ENCODE results near the gene CHID1. TPM values are rescaled to one million over a fixed set of nuclear protein-coding genes. Genes with fewer than 3 reads are reported as not detected.
A peak's percentile ranks its signal among the peaks of the same experiment; 100 is the strongest.

The CHID1 gene
- total and polyA plus RNA-seq, 5 donors, result 48.9 to 70.5 (median 63.7) TPM

DNA sequence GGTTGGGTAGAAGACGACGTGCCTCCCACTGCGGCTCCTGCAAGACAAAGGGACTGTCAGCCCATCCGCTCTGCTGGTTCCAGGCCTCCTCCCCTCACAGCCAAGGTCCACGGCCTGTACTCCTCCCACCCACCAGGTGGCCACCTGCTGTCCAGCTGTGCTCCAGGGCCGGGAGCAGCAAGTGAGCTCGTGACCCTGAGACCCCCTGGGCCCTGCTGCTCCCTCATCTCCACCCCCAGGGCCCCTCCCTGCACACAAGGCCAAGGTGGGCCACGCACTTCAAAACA is 40.5 kb downstream of the CHID1 start:
- Histone ChIP-seq H3K9me3 (ENCODE audit: control insufficient read depth, low read length) (no peaks in the 10 kb centered on the region), H3K27me3 (ENCODE audit: control insufficient read depth, insufficient read depth) (no peaks in the 10 kb centered on the region), H3K4me1 (ENCODE audit: control insufficient read depth, insufficient read depth, low read length) (no peaks in the 10 kb centered on the region), H3K27ac (ENCODE audit: low read length) (no peak overlapping the region), H3K4me3 (ENCODE audit: low read length) (no peak overlapping the region)
- WGBS, result 68% methylated on average over 8 of the region's 8 CpGs
- ATAC-seq (no peak), DNase-seq (no peak)
- intact Hi-C loops (cut with DNase I), result no loop called here

DNA sequence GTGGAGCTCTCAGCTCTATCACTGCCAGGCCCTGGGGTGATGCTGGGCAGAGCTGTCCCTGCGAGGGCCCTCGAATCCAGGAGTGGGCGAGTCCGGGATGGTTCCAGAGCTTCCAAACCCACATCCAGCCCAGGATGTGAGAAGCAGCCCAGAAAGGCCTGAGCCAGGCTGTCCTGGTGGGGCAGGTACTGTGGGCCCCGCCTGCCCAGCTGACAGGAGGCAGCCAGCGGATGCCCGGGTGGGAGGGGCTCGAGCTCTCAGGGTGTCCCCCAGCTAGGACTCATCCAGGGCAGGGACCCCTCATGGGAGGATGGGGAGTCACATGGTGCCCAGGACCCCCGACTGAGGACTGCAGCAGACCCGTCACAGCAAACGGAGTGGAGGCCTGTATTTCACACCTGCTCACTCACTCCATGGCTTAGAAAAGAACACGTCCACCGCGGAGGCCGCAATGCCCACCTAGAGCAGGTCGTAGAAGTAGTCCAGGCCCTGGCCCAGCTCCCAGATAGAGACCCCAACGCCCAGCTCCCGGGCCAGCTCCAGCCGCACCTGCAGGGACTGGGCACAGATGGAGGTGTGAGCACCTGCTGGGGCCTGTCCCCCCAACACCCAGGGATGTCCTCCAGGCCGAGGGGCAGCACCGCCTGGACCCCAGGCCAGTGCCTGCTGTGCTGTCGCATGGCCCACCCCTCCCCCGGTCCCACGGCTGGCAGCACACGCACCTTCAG is 41.0 kb downstream of the CHID1 start:
- DNase-seq (no peak), ATAC-seq (peak in 1 of 2 donors; percentile 7)
- 87% methylated on average over 25 of the region's 25 CpGs for WGBS
- no peak overlapping the region for H3K4me3 ChIP-seq (ENCODE audit: low read length)
- no peaks in the 10 kb centered on the region for H3K9me3 ChIP-seq (ENCODE audit: control insufficient read depth, low read length)
- H3K27me3 ChIP-seq (ENCODE audit: control insufficient read depth, insufficient read depth), result no peaks in the 10 kb centered on the region
- intact Hi-C loops (cut with DNase I), result no loop called here
- no peaks in the 10 kb centered on the region for H3K4me1 ChIP-seq (ENCODE audit: control insufficient read depth, insufficient read depth, low read length)
- H3K27ac ChIP-seq (ENCODE audit: low read length), result no peak overlapping the region

DNA sequence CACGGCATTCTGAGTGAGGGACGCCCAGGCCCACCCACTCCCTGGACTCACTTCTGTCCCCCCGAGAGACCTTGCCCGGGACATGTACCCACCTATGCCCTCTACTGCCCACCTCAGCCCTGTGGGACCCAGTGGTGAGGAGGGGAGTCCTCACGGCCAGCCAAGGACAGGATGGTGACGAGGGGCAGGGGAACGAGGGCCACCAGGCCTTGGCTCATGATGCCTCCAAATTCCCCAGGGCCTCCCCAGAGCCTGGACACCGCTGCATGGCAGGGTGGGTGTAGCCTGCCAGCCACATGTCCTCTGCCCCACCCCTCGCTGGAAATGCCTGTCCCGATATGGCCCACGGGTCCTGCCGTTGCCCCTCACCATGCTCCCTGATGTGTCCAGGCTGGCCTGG is 41.8 kb downstream of the CHID1 start:
- intact Hi-C loops (cut with DNase I), result no loop called here
- ATAC-seq, result no peak
- no peak overlapping the region for H3K4me3 ChIP-seq (ENCODE audit: low read length)
- no peaks in the 10 kb centered on the region for H3K9me3 ChIP-seq (ENCODE audit: control insufficient read depth, low read length)
- H3K27ac ChIP-seq (ENCODE audit: low read length), result no peak overlapping the region
- no peaks in the 10 kb centered on the region for H3K27me3 ChIP-seq (ENCODE audit: control insufficient read depth, insufficient read depth)
- H3K4me1 ChIP-seq (ENCODE audit: control insufficient read depth, insufficient read depth, low read length), result no peaks in the 10 kb centered on the region
- DNase-seq, result no peak
- 77% methylated on average over 12 of the region's 12 CpGs for WGBS

DNA sequence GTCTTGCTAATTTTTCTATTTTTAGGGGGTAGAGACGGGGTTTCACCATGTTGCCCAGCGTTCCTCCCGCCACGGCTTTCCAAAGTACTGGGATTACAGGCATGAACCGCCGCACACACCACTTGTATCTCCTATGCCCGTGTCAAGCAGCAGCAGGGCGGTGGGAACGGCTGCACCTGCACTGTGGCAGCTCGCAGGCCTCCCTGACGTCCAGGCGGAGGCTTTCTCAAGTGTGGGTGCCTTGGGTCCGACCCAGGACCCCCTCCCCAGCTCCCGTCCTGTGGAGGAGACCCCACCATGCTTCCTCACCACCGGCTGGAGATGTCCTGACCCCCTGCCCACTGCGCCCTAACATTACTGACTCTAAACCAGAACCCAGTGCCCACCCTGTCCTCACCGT is 42.2 kb downstream of the CHID1 start:
- Histone ChIP-seq H3K27me3 (ENCODE audit: control insufficient read depth, insufficient read depth) (no peaks in the 10 kb centered on the region), H3K27ac (ENCODE audit: low read length) (no peak overlapping the region), H3K9me3 (ENCODE audit: control insufficient read depth, low read length) (no peaks in the 10 kb centered on the region), H3K4me1 (ENCODE audit: control insufficient read depth, insufficient read depth, low read length) (no peaks in the 10 kb centered on the region), H3K4me3 (ENCODE audit: low read length) (no peak overlapping the region)
- no peak for DNase-seq
- intact Hi-C loops (cut with DNase I), result no loop called here
- ATAC-seq, result no peak
- WGBS, result 87% methylated on average over 17 of the region's 17 CpGs

DNA sequence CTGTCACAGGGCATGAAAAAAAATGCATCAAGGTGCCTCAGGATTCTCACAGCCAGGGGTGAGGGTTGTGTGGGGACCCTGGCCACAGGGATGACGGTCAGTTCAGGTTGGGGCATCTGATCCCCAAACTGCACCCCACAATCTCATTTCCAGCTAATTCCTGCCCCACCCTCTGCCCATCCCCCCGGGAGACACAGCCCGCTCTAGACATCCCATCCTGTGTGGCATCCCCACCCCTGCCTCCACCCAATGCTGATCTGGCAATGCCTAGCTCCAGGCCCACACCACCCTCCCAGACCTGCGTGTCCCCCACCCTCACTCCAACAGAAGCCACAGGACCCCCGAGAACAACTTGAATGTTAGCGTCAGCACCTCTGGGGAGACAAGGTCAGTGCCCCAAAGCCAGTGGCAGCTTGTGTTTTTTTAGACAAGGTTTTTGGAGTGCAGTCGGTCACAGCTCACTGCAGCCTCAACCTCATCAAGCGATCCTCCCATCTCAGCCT is 42.7 kb downstream of the CHID1 start:
- 84% methylated on average over 8 of the region's 8 CpGs for WGBS
- no peak for ATAC-seq
- Histone ChIP-seq H3K27me3 (ENCODE audit: control insufficient read depth, insufficient read depth) (no peaks in the 10 kb centered on the region), H3K4me1 (ENCODE audit: control insufficient read depth, insufficient read depth, low read length) (no peaks in the 10 kb centered on the region), H3K4me3 (ENCODE audit: low read length) (no peak overlapping the region), H3K27ac (ENCODE audit: low read length) (no peak overlapping the region), H3K9me3 (ENCODE audit: control insufficient read depth, low read length) (no peaks in the 10 kb centered on the region)
- no peak for DNase-seq
- intact Hi-C loops (cut with DNase I), result no loop called here

DNA sequence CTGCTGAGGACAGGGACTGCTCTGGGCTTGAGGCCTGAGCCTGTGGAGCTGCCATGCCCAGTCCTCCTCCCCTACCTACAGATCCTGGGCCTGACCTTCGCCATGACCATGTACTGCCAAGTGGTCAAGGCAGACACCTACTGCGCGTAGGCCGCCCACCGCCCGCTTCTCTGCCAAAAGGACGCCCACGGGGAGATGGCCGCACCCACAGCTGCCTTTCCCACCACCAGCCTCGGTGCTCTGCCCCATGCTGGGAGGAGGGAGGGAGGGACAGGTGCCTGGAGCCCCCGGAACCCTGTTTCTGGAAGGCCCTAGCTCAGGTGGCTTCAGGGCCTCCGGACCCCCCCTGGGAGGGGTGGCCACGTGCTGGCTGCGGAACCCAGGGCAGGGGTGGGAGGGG is 44.1 kb downstream of the CHID1 start:
- no peak overlapping the region for H3K27ac ChIP-seq (ENCODE audit: low read length)
- H3K4me3 ChIP-seq (ENCODE audit: low read length), result no peak overlapping the region
- WGBS, result 86% methylated on average over 14 of the region's 14 CpGs
- no peak for DNase-seq
- H3K4me1 ChIP-seq (ENCODE audit: control insufficient read depth, insufficient read depth, low read length), result peaks cover 2% of the 10 kb centered on the region
- intact Hi-C loops (cut with DNase I), result no loop called here
- no peaks in the 10 kb centered on the region for H3K27me3 ChIP-seq (ENCODE audit: control insufficient read depth, insufficient read depth)
- no peak for ATAC-seq
- H3K9me3 ChIP-seq (ENCODE audit: control insufficient read depth, low read length), result no peaks in the 10 kb centered on the region

DNA sequence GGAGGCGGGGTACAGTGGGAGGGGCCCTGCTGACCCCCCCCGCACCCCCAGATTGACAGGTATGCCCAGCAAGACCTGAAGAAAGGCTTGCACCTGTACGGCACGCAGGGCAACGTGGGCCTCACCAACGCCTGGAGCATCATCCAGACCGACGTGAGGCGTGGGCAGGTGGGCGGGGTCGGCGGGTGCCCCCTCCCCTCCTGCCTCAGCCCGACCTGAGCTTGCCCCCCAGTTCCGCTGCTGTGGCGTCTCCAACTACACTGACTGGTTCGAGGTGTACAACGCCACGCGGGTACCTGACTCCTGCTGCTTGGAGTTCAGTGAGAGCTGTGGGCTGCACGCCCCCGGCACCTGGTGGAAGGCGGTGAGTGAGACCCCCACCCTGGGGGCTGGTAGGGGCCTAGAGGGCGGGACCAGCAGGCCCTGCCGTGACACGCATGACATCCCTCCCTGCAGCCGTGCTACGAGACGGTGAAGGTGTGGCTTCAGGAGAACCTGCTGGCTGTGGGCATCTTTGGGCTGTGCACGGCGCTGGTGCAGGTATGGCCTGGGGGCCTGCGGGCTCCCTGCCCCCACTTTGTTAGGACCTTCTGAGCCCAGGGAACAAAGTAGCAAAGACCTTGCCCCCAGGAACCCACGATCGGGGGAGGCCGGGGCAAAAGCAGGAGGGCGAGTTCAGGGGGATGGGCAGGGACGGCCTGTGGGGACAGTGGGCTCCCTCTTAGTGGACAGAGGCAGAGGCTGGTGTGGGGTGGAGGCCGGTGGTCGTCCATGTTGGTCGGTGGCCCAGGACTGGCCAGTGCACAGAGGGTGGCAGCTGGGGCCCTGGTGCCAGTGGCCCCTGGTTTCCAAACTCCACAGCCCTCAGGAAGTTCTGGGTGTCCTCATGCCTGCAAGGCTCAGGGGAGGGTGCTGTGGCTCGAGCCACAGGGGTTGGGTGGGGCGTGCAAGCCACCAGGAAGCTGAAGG is 44.9 kb downstream of the CHID1 start:
- ATAC-seq (no peak), DNase-seq (no peak)
- H3K4me1 ChIP-seq (ENCODE audit: control insufficient read depth, insufficient read depth, low read length), result peaks cover 2% of the 10 kb centered on the region
- no peak overlapping the region for H3K27ac ChIP-seq (ENCODE audit: low read length)
- no peaks in the 10 kb centered on the region for H3K27me3 ChIP-seq (ENCODE audit: control insufficient read depth, insufficient read depth)
- WGBS, result 86% methylated on average over 41 of the region's 41 CpGs
- intact Hi-C loops (cut with DNase I), result no loop called here
- H3K4me3 ChIP-seq (ENCODE audit: low read length), result no peak overlapping the region
- H3K9me3 ChIP-seq (ENCODE audit: control insufficient read depth, low read length), result no peaks in the 10 kb centered on the region

DNA sequence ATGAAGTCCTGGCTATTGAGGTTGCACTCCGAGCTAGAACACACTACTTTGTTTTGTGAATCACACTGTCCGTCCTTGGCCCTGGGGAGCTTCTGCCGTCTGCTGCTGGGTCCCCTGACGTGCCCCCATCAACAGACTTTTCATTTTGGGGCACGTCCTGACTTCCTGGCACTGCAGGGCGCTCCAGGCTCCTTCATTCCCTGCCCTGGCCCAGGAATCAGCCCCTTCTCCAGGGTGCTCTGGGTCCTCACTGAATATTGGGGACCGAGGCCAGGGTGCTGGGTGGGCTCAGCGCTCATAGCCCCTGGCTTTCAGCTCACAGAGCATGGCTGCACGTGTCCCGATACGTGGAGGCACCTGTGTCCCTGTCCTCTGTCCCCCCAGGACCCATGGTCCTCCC is 45.7 kb downstream of the CHID1 start:
- DNase-seq (no peak), ATAC-seq (no peak)
- Histone ChIP-seq H3K27me3 (ENCODE audit: control insufficient read depth, insufficient read depth) (no peaks in the 10 kb centered on the region), H3K9me3 (ENCODE audit: control insufficient read depth, low read length) (no peaks in the 10 kb centered on the region), H3K27ac (ENCODE audit: low read length) (no peak overlapping the region), H3K4me1 (ENCODE audit: control insufficient read depth, insufficient read depth, low read length) (peaks cover 2% of the 10 kb centered on the region), H3K4me3 (ENCODE audit: low read length) (no peak overlapping the region)
- intact Hi-C loops (cut with DNase I), result no loop called here
- WGBS, result 82% methylated on average over 11 of the region's 11 CpGs

DNA sequence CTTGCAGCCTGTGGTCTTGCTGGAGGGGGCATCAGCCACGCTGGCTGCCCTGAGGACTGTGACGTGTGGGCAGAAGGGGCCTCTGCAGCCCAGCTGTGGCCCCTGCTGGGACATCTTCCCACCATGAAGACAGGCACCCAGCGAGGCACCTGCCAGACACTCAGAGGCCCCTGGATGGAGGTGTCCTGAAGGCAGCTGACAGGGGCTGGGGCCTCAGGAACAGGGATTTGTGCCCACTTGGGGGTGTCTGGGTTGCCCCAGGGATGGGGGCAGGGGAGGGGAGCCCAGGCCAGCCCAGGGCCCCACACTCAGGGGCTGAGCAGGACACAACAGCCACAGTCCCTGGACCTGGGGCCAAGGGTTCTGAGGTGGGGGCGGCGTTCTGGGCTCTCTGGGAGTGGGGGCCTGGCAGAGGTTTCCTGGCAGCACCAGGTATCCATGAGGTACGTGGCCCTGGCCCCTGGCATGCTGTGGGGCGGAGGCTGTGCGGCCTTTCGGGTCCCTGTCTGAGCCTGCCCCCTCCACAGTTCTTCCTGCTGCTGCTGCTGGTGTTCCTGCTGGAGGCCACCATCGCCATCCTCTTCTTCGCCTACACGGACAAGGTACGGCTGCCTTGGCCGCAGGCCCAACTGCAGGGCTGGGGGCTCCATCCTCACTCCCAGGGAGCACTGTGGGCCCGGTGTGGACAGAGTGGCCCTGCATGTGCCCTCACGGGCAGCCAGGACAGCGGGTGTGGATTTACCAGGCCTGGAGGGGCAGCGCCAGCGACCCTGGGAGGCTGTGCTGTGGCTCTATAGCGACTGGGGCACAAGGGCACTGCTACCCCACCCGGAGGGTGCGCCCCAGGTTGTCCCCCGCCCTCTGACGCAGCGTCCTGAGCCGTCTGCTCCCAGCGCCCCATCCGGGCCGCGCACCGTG is 46.4 kb downstream of the CHID1 start:
- 93% methylated on average over 31 of the region's 31 CpGs for WGBS
- DNase-seq (peak in 1 of 3 donors; percentile 18), ATAC-seq (no peak)
- H3K4me1 ChIP-seq (ENCODE audit: control insufficient read depth, insufficient read depth, low read length), result peaks cover 2% of the 10 kb centered on the region
- no peaks in the 10 kb centered on the region for H3K27me3 ChIP-seq (ENCODE audit: control insufficient read depth, insufficient read depth)
- no peak overlapping the region for H3K4me3 ChIP-seq (ENCODE audit: low read length)
- H3K27ac ChIP-seq (ENCODE audit: low read length), result no peak overlapping the region
- no peaks in the 10 kb centered on the region for H3K9me3 ChIP-seq (ENCODE audit: control insufficient read depth, low read length)
- intact Hi-C loops (cut with DNase I), result no loop called here

DNA sequence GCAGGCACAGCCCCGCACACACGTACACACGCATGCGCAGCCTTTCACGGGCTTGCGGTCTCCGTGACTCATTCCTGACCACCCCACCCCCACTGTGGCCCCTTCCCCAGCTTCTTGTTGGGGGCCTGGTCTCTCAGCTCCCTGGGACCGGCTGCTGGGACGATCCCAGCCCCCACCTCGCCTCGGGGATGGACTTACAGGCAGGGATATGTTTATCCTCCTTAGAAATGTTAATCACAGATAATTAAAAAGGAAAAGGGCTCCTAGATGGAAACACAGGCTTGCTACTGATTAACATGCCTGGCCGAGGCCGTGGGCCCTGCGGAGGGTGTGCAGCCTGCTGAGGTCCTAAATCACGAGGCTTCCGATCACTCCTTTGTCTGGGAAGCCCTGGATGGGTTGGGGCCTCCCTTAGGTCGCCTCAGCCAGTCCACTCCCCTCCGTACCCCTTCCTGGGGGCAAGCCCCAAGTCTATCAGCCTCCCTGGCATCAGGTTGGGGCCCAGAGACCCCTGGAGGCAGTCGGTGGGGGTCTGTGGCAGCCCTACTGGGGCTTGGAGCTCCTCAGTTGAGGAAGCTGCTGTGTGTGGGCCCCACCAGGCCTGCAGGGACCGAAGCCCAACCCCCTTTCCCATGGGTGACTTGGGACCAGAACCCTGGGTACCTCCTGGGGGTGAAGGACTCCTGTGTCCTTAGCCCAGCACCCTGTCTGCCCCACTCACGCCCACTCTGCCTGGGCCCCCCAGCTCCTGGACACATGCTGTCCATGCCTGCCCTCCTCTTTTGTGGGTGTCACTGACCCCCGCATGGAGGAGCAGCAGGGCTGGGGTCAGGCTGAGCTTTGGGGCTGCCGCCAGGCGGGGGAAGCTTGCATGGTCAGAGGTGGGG is 47.3 kb downstream of the CHID1 start:
- DNase-seq (no peak), ATAC-seq (no peak)
- no peak overlapping the region for H3K27ac ChIP-seq (ENCODE audit: low read length)
- no peaks in the 10 kb centered on the region for H3K27me3 ChIP-seq (ENCODE audit: control insufficient read depth, insufficient read depth)
- H3K4me3 ChIP-seq (ENCODE audit: low read length), result no peak overlapping the region
- WGBS, result 80% methylated on average over 24 of the region's 24 CpGs
- H3K4me1 ChIP-seq (ENCODE audit: control insufficient read depth, insufficient read depth, low read length), result peaks cover 2% of the 10 kb centered on the region
- intact Hi-C loops (cut with DNase I), result no loop called here
- no peaks in the 10 kb centered on the region for H3K9me3 ChIP-seq (ENCODE audit: control insufficient read depth, low read length)
